ENCODE data around the gene TMEM150C. TPM values are rescaled to one million over a fixed set of nuclear protein-coding genes. Genes with fewer than 3 reads are reported as not detected.

Gene TMEM150C
- total RNA-seq, 1 donor from 2014 or later: 5.4 TPM

DNA sequence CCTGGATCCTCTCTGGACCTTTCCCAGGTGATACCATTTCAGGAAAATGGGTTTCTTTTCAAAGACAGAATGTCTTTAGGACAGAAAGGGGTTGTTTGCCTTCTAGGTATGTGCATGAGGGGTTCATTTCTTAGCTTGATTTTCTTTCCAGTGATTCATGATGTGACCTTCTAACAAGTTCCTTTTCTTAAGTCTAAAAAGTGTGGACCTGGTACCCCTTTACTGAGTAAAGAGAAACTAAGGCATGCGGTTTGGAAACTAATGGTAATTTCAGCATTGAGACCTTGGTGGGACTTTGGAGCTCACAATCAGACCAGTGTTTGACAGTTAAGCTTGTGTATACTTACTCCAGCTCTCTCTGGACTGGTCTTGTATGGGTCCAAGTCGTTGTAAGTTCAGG lies 122.7 kb downstream of the TMEM150C start:
- Histone ChIP-seq H3K27me3 (no peaks in the 10 kb centered on the region), H3K27ac (no peak overlapping the region), H3K4me1 (no peaks in the 10 kb centered on the region), H3K9me3 (no peaks in the 10 kb centered on the region), H3K4me3 (no peak overlapping the region), H3K36me3 (no peaks in the 10 kb centered on the region)
- DNase-seq (ENCODE audit: low spot score in 2 of 2): no peak
- TF ChIP-seq, protein P1, sequence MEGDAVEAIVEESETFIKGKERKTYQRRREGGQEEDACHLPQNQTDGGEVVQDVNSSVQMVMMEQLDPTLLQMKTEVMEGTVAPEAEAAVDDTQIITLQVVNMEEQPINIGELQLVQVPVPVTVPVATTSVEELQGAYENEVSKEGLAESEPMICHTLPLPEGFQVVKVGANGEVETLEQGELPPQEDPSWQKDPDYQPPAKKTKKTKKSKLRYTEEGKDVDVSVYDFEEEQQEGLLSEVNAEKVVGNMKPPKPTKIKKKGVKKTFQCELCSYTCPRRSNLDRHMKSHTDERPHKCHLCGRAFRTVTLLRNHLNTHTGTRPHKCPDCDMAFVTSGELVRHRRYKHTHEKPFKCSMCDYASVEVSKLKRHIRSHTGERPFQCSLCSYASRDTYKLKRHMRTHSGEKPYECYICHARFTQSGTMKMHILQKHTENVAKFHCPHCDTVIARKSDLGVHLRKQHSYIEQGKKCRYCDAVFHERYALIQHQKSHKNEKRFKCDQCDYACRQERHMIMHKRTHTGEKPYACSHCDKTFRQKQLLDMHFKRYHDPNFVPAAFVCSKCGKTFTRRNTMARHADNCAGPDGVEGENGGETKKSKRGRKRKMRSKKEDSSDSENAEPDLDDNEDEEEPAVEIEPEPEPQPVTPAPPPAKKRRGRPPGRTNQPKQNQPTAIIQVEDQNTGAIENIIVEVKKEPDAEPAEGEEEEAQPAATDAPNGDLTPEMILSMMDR (IDR thresholded peaks at IDR 0.05): no peak
- intact Hi-C loops (cut with DNase I): no loop called here

DNA sequence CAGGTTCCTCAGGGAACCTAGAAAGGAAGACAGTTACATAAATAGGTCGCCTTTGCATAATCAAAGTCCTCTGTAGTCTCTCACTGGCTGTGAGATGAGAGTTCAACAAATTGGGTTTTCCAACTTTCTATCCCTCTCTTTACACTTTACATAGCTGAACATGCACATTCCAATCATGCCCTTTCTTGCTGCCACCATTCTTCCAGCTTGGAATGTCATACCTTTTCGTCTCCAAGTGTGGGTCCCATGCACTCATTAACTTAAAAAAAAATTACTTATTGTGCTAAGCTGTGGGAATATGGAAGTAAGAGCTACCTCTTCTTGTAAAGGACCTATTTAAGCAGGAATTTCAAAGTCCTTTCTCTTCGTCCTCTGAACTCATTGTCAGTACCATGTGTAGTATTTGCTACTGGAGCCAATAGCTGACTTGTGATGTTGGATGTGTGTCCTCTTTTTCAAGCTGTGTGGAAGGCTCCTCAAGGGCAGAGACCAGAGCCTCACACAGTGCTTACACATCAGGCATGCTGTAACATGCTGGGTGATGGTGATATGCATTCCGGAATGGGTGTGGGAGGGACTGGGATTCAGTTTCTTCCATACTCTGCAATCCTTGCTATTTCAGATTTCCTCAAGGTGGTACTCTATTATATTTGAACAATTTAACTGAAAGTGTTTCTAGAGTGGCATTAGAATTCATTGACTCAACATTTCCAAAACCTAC lies 124.3 kb downstream of the TMEM150C start:
- Histone ChIP-seq H3K36me3 (no peaks in the 10 kb centered on the region), H3K4me3 (no peak overlapping the region), H3K27ac (no peak overlapping the region), H3K27me3 (no peaks in the 10 kb centered on the region), H3K4me1 (no peaks in the 10 kb centered on the region), H3K9me3 (no peaks in the 10 kb centered on the region)
- no peak for DNase-seq (ENCODE audit: low spot score in 2 of 2)
- intact Hi-C loops (cut with DNase I): no loop called here
- TF ChIP-seq, protein P1 (IDR thresholded peaks at IDR 0.05): no peak

DNA sequence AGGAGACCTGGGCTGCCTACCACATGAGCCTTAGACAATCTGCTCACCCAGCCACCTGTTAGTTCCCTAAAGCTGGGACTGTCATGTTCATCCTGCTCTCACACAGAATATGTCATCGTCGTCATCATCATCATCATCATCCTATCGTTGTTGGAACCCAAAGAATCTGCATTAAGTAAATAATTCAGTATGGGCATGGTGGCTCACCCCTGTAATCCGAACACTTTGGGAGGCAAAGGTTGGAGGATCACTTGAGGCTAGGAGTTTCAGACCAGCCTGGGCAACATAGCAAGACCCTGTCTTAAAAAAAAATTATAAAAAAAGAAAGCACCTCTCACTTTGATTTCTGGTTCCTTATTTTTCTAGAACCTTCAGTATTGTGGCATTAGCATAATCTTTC lies 125.0 kb downstream of the TMEM150C start:
- no peaks in the 10 kb centered on the region for H3K27me3 ChIP-seq
- H3K36me3 ChIP-seq: no peaks in the 10 kb centered on the region
- H3K4me1 ChIP-seq: peaks cover 3% of the 10 kb centered on the region in 2 donors
- TF ChIP-seq, protein P1 (IDR thresholded peaks at IDR 0.05): no peak
- intact Hi-C loops (cut with DNase I): no loop called here
- no peaks in the 10 kb centered on the region for H3K9me3 ChIP-seq
- H3K27ac ChIP-seq: no peak overlapping the region
- no peak overlapping the region for H3K4me3 ChIP-seq
- no peak for DNase-seq (ENCODE audit: low spot score in 2 of 2)

DNA sequence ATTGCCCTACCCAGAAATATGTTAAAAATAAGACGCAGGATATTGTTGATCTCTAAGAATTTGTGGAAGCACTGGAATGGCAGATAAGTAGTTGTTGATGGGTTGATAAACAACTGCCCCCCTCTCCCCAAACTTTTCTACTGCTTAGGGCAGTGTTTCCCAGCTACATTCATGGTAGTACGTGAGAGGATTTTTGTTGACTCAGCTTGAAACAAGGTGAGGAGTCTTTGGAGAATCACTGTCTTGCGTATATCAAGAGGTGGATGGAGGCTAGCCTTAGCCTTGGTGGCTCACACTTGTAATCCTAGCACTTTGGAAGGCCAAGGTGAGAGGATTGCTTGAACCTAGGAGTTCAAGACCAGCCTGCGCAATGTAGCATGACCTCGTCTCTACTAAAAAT lies 125.7 kb downstream of the TMEM150C start:
- H3K27me3 ChIP-seq: no peaks in the 10 kb centered on the region
- TF ChIP-seq, protein P1 (IDR thresholded peaks at IDR 0.05): no peak
- H3K36me3 ChIP-seq: no peaks in the 10 kb centered on the region
- intact Hi-C loops (cut with DNase I): no loop called here
- H3K4me3 ChIP-seq: no peak overlapping the region
- DNase-seq (ENCODE audit: low spot score in 2 of 2): no peak
- no peaks in the 10 kb centered on the region for H3K9me3 ChIP-seq
- H3K27ac ChIP-seq: no peak overlapping the region
- peaks cover 3 to 5% of the 10 kb centered on the region in 2 donors for H3K4me1 ChIP-seq

DNA sequence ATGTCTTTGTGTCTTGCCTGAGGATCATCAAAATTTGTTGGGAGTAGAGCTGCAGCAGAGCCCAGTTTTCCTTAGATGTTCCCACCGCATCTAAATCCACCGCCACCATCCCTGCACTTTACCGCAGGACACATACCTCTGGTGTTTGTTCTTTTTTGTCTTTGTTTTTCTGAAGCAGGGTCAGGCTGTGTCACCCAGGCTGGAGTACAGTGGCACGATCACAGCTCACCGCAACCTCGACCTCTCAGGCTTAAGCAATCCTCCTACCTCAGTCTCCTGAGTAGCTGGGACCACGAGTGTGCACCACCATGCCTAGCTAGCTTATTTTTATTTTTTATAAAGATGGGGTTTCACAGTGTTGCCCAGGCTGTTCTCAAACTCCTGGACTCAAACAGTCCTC lies 126.8 kb downstream of the TMEM150C start:
- H3K36me3 ChIP-seq: no peaks in the 10 kb centered on the region
- intact Hi-C loops (cut with DNase I): no loop called here
- no peak for DNase-seq (ENCODE audit: low spot score in 2 of 2)

More for the DNA sequence above, 126.8 kb downstream of the TMEM150C start:
- H3K27me3 ChIP-seq: no peaks in the 10 kb centered on the region
- TF ChIP-seq, protein P1 (IDR thresholded peaks at IDR 0.05): no peak
- peaks cover 3 to 5% of the 10 kb centered on the region in 2 donors for H3K4me1 ChIP-seq
- H3K27ac ChIP-seq: no peak overlapping the region
- H3K4me3 ChIP-seq: no peak overlapping the region
- H3K9me3 ChIP-seq: no peaks in the 10 kb centered on the region
